Stomach (tissue), 4 donors: Measurements from ENCODE around the gene GEMIN7.

Source experiments
- EP300 ChIP-seq: sonication (generic); formaldehyde crosslinking; IDR thresholded peaks from one replicate; pipeline ENCODE4 v1.6.1; 2017; ENCODE audit warnings: antibody characterized with exemption
- POLR2A ChIP-seq, 4 donors: fragments of 450-650 bp; IDR thresholded peaks; one replicate each; pipeline ENCODE4 v1.6.1; 2016; ENCODE audit warnings: antibody characterized with exemption in 4 of 4, control low read depth in 2 of 4, mild to moderate bottlenecking in 1 of 4, moderate library complexity in 1 of 4
- TF ChIP-seq, protein P1 (sequence below), 7 experiments: fragments of 450-650 bp in 4 of 7; fragments of 200-600 bp in 3 of 7; sonication (generic) in 3 of 7; IDR thresholded peaks; one replicate each; pipeline ENCODE4 v1.5.1; 2016 to 2019; ENCODE audit warnings: antibody characterized with exemption in 7 of 7, control low read depth in 2 of 7, mild to moderate bottlenecking in 1 of 7

GRCh38 chr19:45110851-45111266 lies 31.8 kb downstream of the GEMIN7 start:
- TF ChIP-seq, protein P1, sequence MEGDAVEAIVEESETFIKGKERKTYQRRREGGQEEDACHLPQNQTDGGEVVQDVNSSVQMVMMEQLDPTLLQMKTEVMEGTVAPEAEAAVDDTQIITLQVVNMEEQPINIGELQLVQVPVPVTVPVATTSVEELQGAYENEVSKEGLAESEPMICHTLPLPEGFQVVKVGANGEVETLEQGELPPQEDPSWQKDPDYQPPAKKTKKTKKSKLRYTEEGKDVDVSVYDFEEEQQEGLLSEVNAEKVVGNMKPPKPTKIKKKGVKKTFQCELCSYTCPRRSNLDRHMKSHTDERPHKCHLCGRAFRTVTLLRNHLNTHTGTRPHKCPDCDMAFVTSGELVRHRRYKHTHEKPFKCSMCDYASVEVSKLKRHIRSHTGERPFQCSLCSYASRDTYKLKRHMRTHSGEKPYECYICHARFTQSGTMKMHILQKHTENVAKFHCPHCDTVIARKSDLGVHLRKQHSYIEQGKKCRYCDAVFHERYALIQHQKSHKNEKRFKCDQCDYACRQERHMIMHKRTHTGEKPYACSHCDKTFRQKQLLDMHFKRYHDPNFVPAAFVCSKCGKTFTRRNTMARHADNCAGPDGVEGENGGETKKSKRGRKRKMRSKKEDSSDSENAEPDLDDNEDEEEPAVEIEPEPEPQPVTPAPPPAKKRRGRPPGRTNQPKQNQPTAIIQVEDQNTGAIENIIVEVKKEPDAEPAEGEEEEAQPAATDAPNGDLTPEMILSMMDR (IDR thresholded peaks at IDR 0.05) = no peak
- TF ChIP-seq POLR2A (IDR thresholded peaks at IDR 0.05) (no peak), EP300 (no peak)
